Activated naive CD4-positive, alpha-beta T cell treated with anti-CD3 and anti-CD28 coated beads, Interleukin-2, amount 10 ng/mL, durations not matched to agents 7 days and 5 days (primary cell): Measurements from ENCODE around the gene ETDC.
"Not testable (repeated sequence)": the region's sequence is repeated elsewhere in the genome, so short reads cannot be mapped to it uniquely, and the experiment has no call there.

Experiments used
- CTCF ChIA-PET: fragments of 350-600 bp; sonication (Branson Sonifier 250); formaldehyde crosslinking; loops from one replicate; lab custom pipeline; 2021; ENCODE audit warnings: antibody characterized with exemption; lab: Charles Lee
- DNase-seq: peaks from one replicate; pipeline ENCODE4 v3.0.0-alpha.2; 2020
- H3K27ac Mint-ChIP-seq: one replicate; pipeline ENCODE4 v1.8.0; 2021; ENCODE audit warnings: mild to moderate bottlenecking, moderate library complexity, mixed read lengths
- H3K27me3 Mint-ChIP-seq: one replicate; pipeline ENCODE4 v1.8.0; 2021; ENCODE audit warnings: mild to moderate bottlenecking, mixed read lengths
- H3K36me3 Mint-ChIP-seq: one replicate; pipeline ENCODE4 v1.8.0; 2021; ENCODE audit warnings: mixed read lengths
- H3K4me1 Mint-ChIP-seq: one replicate; pipeline ENCODE4 v1.8.0; 2021; ENCODE audit warnings: mixed read lengths
- H3K4me3 Mint-ChIP-seq: one replicate; pipeline ENCODE4 v1.8.0; 2021; ENCODE audit warnings: mild to moderate bottlenecking, moderate library complexity, mixed read lengths
- H3K9me3 Mint-ChIP-seq: one replicate; pipeline ENCODE4 v1.8.0; 2021; ENCODE audit warnings: mixed read lengths

Gene ETDC

GRCh38 chrX:135309430-135309923 lies at the start of gene ETDC:
Gene ETDC (plus strand): TSS chrX:135309480. CDS start chrX:135309480, 0 bp downstream.
- H3K4me1 Mint-ChIP-seq, result no peaks in the 10 kb centered on the region
- CTCF ChIA-PET, result no interaction called here

GRCh38 chrX:135260976-135261375 lies 48.3 kb upstream of the ETDC start:
- H3K27me3 Mint-ChIP-seq, H3K36me3 Mint-ChIP-seq, CTCF ChIA-PET: not testable (repeated sequence)

More at GRCh38 chrX:135309430-135309923, at the start of gene ETDC:
- no peak for DNase-seq
- Mint-ChIP-seq H3K36me3 (peaks cover 16% of the 10 kb centered on the region), H3K4me3 (no peak within 1 kb of the TSS), H3K27me3 (no peaks in the 10 kb centered on the region), H3K9me3 (peaks cover 24% of the 10 kb centered on the region), H3K27ac (no peak within 1 kb of the TSS)

GRCh38 chrX:135263376-135263775 lies 45.9 kb upstream of the ETDC start:
- DNase-seq, CTCF ChIA-PET, H3K27ac Mint-ChIP-seq, H3K4me3 Mint-ChIP-seq, H3K4me1 Mint-ChIP-seq, H3K36me3 Mint-ChIP-seq, H3K9me3 Mint-ChIP-seq, H3K27me3 Mint-ChIP-seq: not testable (repeated sequence)

More at GRCh38 chrX:135260976-135261375, 48.3 kb upstream of the ETDC start:
- not testable (repeated sequence) for H3K4me1 Mint-ChIP-seq, DNase-seq, H3K9me3 Mint-ChIP-seq, H3K27ac Mint-ChIP-seq, H3K4me3 Mint-ChIP-seq

GRCh38 chrX:135264206-135264605 lies 45.1 kb upstream of the ETDC start:
- H3K36me3 Mint-ChIP-seq, result no peaks in the 10 kb centered on the region
- no peak for DNase-seq
- no peaks in the 10 kb centered on the region for H3K4me1 Mint-ChIP-seq
- CTCF ChIA-PET, result no interaction called here
- H3K9me3 Mint-ChIP-seq, result peaks cover 6% of the 10 kb centered on the region
- H3K27me3 Mint-ChIP-seq, result no peaks in the 10 kb centered on the region
- no peak overlapping the region for H3K27ac Mint-ChIP-seq
- no peak overlapping the region for H3K4me3 Mint-ChIP-seq

GRCh38 chrX:135273162-135273561 lies 36.1 kb upstream of the ETDC start:
- Mint-ChIP-seq H3K36me3 (peaks cover 5% of the 10 kb centered on the region), H3K27ac (no peak overlapping the region), H3K4me3 (no peak overlapping the region), H3K4me1 (peaks cover 5% of the 10 kb centered on the region), H3K9me3 (peaks cover 15% of the 10 kb centered on the region), H3K27me3 (no peaks in the 10 kb centered on the region)
- CTCF ChIA-PET, result no interaction called here
- DNase-seq, result no peak

- CTCF ChIA-PET, result interaction anchor here (0.5 kb wide), 1 partner anchor 11 kb away, joined by 5 read pairs; no protein-coding TSS in a partner anchor
- Mint-ChIP-seq H3K9me3 (peaks cover 40% of the 10 kb centered on the region), H3K27me3 (no peaks in the 10 kb centered on the region), H3K36me3 (peaks cover 9% of the 10 kb centered on the region), H3K27ac (no peak overlapping the region), H3K4me3 (no peak overlapping the region), H3K4me1 (peaks cover 5% of the 10 kb centered on the region)
- no peak for DNase-seq
These were observed 33.3 kb upstream of the ETDC start for GRCh38 chrX:135275973-135276372.

GRCh38 chrX:135287266-135287823 lies 21.9 kb upstream of the ETDC start:
- CTCF ChIA-PET, result no interaction called here
- H3K27ac Mint-ChIP-seq, result no peak overlapping the region
- no peak overlapping the region for H3K4me3 Mint-ChIP-seq
- H3K4me1 Mint-ChIP-seq, result no peaks in the 10 kb centered on the region
- H3K36me3 Mint-ChIP-seq, result peaks cover 31% of the 10 kb centered on the region
- peaks cover 52% of the 10 kb centered on the region for H3K9me3 Mint-ChIP-seq
- DNase-seq, result no peak
- no peaks in the 10 kb centered on the region for H3K27me3 Mint-ChIP-seq

- Mint-ChIP-seq H3K4me1 (peaks cover 23% of the 10 kb centered on the region), H3K36me3 (peaks cover 24% of the 10 kb centered on the region), H3K4me3 (peak overlapping the region; percentile 83), H3K9me3 (peaks cover 8% of the 10 kb centered on the region), H3K27ac (peak overlapping the region; percentile 80), H3K27me3 (no peaks in the 10 kb centered on the region)
- DNase-seq, result peak; percentile 75
- CTCF ChIA-PET, result interaction anchor here (0.9 kb wide), 1 partner anchor 11 kb away, joined by 3 read pairs; no protein-coding TSS in a partner anchor
These were observed 13.9 kb upstream of the ETDC start for GRCh38 chrX:135295238-135295943.

- DNase-seq, result no peak
- H3K27me3 Mint-ChIP-seq, result no peaks in the 10 kb centered on the region
- peak overlapping the region; percentile 80 for H3K27ac Mint-ChIP-seq
- peaks cover 23% of the 10 kb centered on the region for H3K4me1 Mint-ChIP-seq
- peaks cover 8% of the 10 kb centered on the region for H3K9me3 Mint-ChIP-seq
- H3K4me3 Mint-ChIP-seq, result peak overlapping the region; percentile 83
- CTCF ChIA-PET, result interaction anchor here (0.9 kb wide), 1 partner anchor 10 kb away, joined by 3 read pairs; no protein-coding TSS in a partner anchor
- H3K36me3 Mint-ChIP-seq, result peaks cover 22% of the 10 kb centered on the region
These were observed 13.4 kb upstream of the ETDC start for GRCh38 chrX:135295944-135296305.

- no peaks in the 10 kb centered on the region for H3K9me3 Mint-ChIP-seq
- H3K4me3 Mint-ChIP-seq, result no peak overlapping the region
- CTCF ChIA-PET, result no interaction called here
- H3K36me3 Mint-ChIP-seq, result peaks cover 12% of the 10 kb centered on the region
- no peak overlapping the region for H3K27ac Mint-ChIP-seq
- no peak for DNase-seq
- H3K4me1 Mint-ChIP-seq, result no peaks in the 10 kb centered on the region
- H3K27me3 Mint-ChIP-seq, result no peaks in the 10 kb centered on the region
These were observed 6.9 kb upstream of the ETDC start for GRCh38 chrX:135302269-135302873.

- Mint-ChIP-seq H3K4me3 (no peak overlapping the region), H3K9me3 (no peaks in the 10 kb centered on the region), H3K27ac (no peak overlapping the region), H3K36me3 (peaks cover 13% of the 10 kb centered on the region), H3K27me3 (no peaks in the 10 kb centered on the region), H3K4me1 (no peaks in the 10 kb centered on the region)
- CTCF ChIA-PET, result no interaction called here
- no peak for DNase-seq
These were observed 4.5 kb upstream of the ETDC start for GRCh38 chrX:135304741-135305140.

GRCh38 chrX:135307171-135307570 lies 2.1 kb upstream of the ETDC start:
- Mint-ChIP-seq H3K4me3 (no peak overlapping the region), H3K4me1 (no peaks in the 10 kb centered on the region), H3K27me3 (no peaks in the 10 kb centered on the region), H3K27ac (no peak overlapping the region), H3K36me3 (peaks cover 13% of the 10 kb centered on the region), H3K9me3 (peaks cover 7% of the 10 kb centered on the region)
- CTCF ChIA-PET, result interaction anchor here (1.3 kb wide), 1 partner anchor 12 kb away, joined by 3 read pairs; no protein-coding TSS in a partner anchor
- no peak for DNase-seq

GRCh38 chrX:135308345-135308855 lies 880 bp upstream of the ETDC start:
- Mint-ChIP-seq H3K27me3 (no peaks in the 10 kb centered on the region), H3K27ac (no peak overlapping the region), H3K4me3 (no peak overlapping the region), H3K9me3 (peaks cover 15% of the 10 kb centered on the region), H3K36me3 (peaks cover 15% of the 10 kb centered on the region), H3K4me1 (no peaks in the 10 kb centered on the region)
- CTCF ChIA-PET, result no interaction called here
- DNase-seq, result no peak

GRCh38 chrX:135315864-135316263 lies 6.6 kb downstream of the ETDC start:
- Mint-ChIP-seq H3K27me3 (no peaks in the 10 kb centered on the region), H3K27ac (no peak overlapping the region), H3K4me3 (no peak overlapping the region), H3K4me1 (no peaks in the 10 kb centered on the region), H3K9me3 (peaks cover 43% of the 10 kb centered on the region), H3K36me3 (peaks cover 31% of the 10 kb centered on the region)
- CTCF ChIA-PET, result no interaction called here
- no peak for DNase-seq
